ENCODE measurements around the gene TUBG2.
A peak's percentile ranks its signal among the peaks of the same experiment; 100 is the strongest.

- no peak for TF ChIP-seq ZNF565 (CRISPR knock-in tag; conservative IDR thresholded peaks at IDR 0.05; ENCODE audit: low read depth)
- TF ChIP-seq CSDC2 (CRISPR knock-in tag; IDR thresholded peaks at IDR 0.05) = 0 out of 2 replicates have a peak, but pooled peaks have one; percentile 20
- no peak for TF ChIP-seq RARB (CRISPR knock-in tag; IDR thresholded peaks at IDR 0.05)
- TF ChIP-seq ARNTL (CRISPR knock-in tag; IDR thresholded peaks at IDR 0.05; ENCODE audit: borderline replicate concordance, low read depth) = no peak
Measured at GRCh38 chr17:42677921-42678781, 19.1 kb downstream of the TUBG2 start.
